Measurements from ENCODE around the gene BTBD19.

The BTBD19 gene

GRCh38 chr1:44857446-44857845 lies 49.1 kb downstream of the BTBD19 start:
- DNase-seq (ENCODE audit: low spot score): no peak

GRCh38 chr1:44860331-44860730 lies 52.0 kb downstream of the BTBD19 start:
- no peak for DNase-seq (ENCODE audit: low spot score)

- DNase-seq (ENCODE audit: low spot score): no peak
Measured at GRCh38 chr1:44860891-44861425, 52.6 kb downstream of the BTBD19 start.

- no peak for DNase-seq (ENCODE audit: low spot score)
Measured at GRCh38 chr1:44862829-44863401, 54.6 kb downstream of the BTBD19 start.

Measured in CD4-positive, alpha-beta T cell treated with Interleukin-2 at 100 ng/mL for 4 hours (primary cell).